ENCODE data around the gene RFPL1.

- TF ChIP-seq JUNB (IDR thresholded peaks at IDR 0.05; ENCODE audit: unreplicated experiment) (no peak), REST (IDR thresholded peaks at IDR 0.05; ENCODE audit: unreplicated experiment) (no peak), CREB1 (CRISPR knock-in tag; IDR thresholded peaks at IDR 0.05; ENCODE audit: low read depth) (no peak)
Measured at GRCh38 chr22:29454276-29454675, 15.9 kb downstream of the RFPL1 start.
